ENCODE measurements around the gene STEAP3. TPM values are rescaled to one million over a fixed set of nuclear protein-coding genes. Genes with fewer than 3 reads are reported as not detected.
A peak's percentile ranks its signal among the peaks of the same experiment; 100 is the strongest.

STEAP3 gene
- total RNA-seq, 1 experiment from 2014 or later = 15.4 TPM

- no peak overlapping the region for H3K9ac ChIP-seq (ENCODE audit: extremely low read depth, insufficient read length, low read length)
- H3K4me1 Mint-ChIP-seq = peaks cover 3 to 10% of the 10 kb centered on the region in 2 experiments; a peak in 2 of 4 replicates
- no peak overlapping the region for H3K18ac ChIP-seq (ENCODE audit: insufficient read length, low read depth, low read length)
- H3K4me3 Mint-ChIP-seq = no peak overlapping the region
- WGBS (ENCODE audit: extremely low coverage, insufficient read length, low lambda C conversion rate) = no CpG with 5 or more reads among the region's 6 CpGs
- H2AK5ac ChIP-seq (ENCODE audit: insufficient read length, low read length) = no peak overlapping the region
- peaks cover 4% of the 10 kb centered on the region for H3K27me3 Mint-ChIP-seq (ENCODE audit: low read depth)
- H2BK120ac ChIP-seq (ENCODE audit: low read depth, low read length, poor library complexity, severe bottlenecking) = no peak overlapping the region
- no peak overlapping the region for H2BK15ac ChIP-seq (ENCODE audit: low read depth, low read length)
- no peak overlapping the region for H3K27ac ChIP-seq (ENCODE audit: insufficient read length, low read depth, low read length)
- H3K4ac ChIP-seq (ENCODE audit: low read depth, low read length) = no peak overlapping the region
- H3K79me2 ChIP-seq (ENCODE audit: insufficient read depth, low read length) = no peaks in the 10 kb centered on the region
- no peak overlapping the region for H3K4me2 ChIP-seq (ENCODE audit: insufficient read depth, insufficient read length, low read length)
- no peak overlapping the region for H3K56ac ChIP-seq (ENCODE audit: insufficient read length, low read depth, low read length)
- no peaks in the 10 kb centered on the region for H3K23me2 ChIP-seq (ENCODE audit: insufficient read length, low read depth, low read length, poor library complexity, severe bottlenecking)
- H2BK12ac ChIP-seq (ENCODE audit: insufficient read length, low read depth, low read length) = no peak overlapping the region
- no peak overlapping the region for H4K8ac ChIP-seq (replicated peaks; ENCODE audit: insufficient read length, low read depth, low read length)
- H3K9me3 ChIP-seq (ENCODE audit: control insufficient read depth, low read depth, low read length) = no peaks in the 10 kb centered on the region
- peaks cover 5 to 6% of the 10 kb centered on the region in 2 experiments; a peak in 4 of 5 replicates for H3K9me3 Mint-ChIP-seq
- H4K91ac ChIP-seq (ENCODE audit: insufficient read length, low read depth, low read length) = no peak overlapping the region
- no peak overlapping the region for H2AFZ ChIP-seq (ENCODE audit: low read length)
- no peaks in the 10 kb centered on the region for H3K27me3 ChIP-seq (ENCODE audit: insufficient read depth, low read length)
- H3K4me1 ChIP-seq (ENCODE audit: insufficient read depth, low read length) = no peaks in the 10 kb centered on the region
- no peak overlapping the region for H2BK20ac ChIP-seq (ENCODE audit: low read depth, low read length, poor library complexity, severe bottlenecking)
- H4K5ac ChIP-seq (ENCODE audit: insufficient read length, low read depth, low read length) = no peak overlapping the region
- TF ChIP-seq CTCF (conservative IDR thresholded peaks at IDR 0.05) = no peak
- H3K14ac ChIP-seq (ENCODE audit: insufficient read depth, low read length) = no peak overlapping the region
- no peaks in the 10 kb centered on the region for H4K20me1 ChIP-seq (ENCODE audit: control insufficient read depth, insufficient read depth, insufficient read length)
- no peak overlapping the region for H3K23ac ChIP-seq (ENCODE audit: insufficient read length, low read depth, low read length)
- H3K79me1 ChIP-seq (ENCODE audit: insufficient read depth, low read depth, low read length, poor library complexity, severe bottlenecking) = no peaks in the 10 kb centered on the region
- peaks cover 0 to 7% (median 7%) of the 10 kb centered on the region in 3 experiments; a peak in 3 of 7 replicates for H3K36me3 Mint-ChIP-seq (ENCODE audit: insufficient read depth in 1 of 3, low read depth in 3 of 3)
- no peak overlapping the region for H3T11ph ChIP-seq (ENCODE audit: low read length)
- DNase-seq = no peak
- H3K27ac Mint-ChIP-seq = 0 out of 7 replicates have a peak overlapping the region, but pooled peaks of 1 of the 3 experiments have one; percentile 11
- H2BK5ac ChIP-seq (ENCODE audit: insufficient read length, low read length) = no peak overlapping the region
Measured at GRCh38 chr2:119174993-119175347, 48.7 kb upstream of the STEAP3 start.
